Upper lobe of left lung (tissue), 6 donors: ENCODE data around the gene HSD11B2. TPM values are rescaled to one million over a fixed set of nuclear protein-coding genes. Genes with fewer than 3 reads are reported as not detected.

Source experiments
- ATAC-seq, 2 donors: fragments of 200-7000 bp; cut with Tn5 transposase; one replicate each; pipeline ENCODE4 v1.9.1; 2022; ENCODE audit warnings: mild to moderate bottlenecking in 2 of 2, moderate library complexity in 2 of 2; ENCODE audit not compliant: low FRiP score in 2 of 2
- DNase-seq, 2 donors: peaks; one replicate each; pipeline ENCODE4 v3.0.0-alpha.2; 2019 to 2020
- H3K27ac ChIP-seq, 4 donors: fragments of 200-600 bp; sonication (generic); one replicate each; pipeline ENCODE4 v1.5.1; 2016 to 2019
- H3K27me3 ChIP-seq, 4 donors: fragments of 200-600 bp; sonication (generic); one replicate each; pipeline ENCODE4 v1.5.1; 2017 to 2019
- H3K36me3 ChIP-seq, 4 donors: fragments of 200-600 bp; sonication (generic); one replicate each; pipeline ENCODE4 v1.5.1; 2016 to 2019
- H3K4me1 ChIP-seq, 4 donors: fragments of 200-600 bp; sonication (generic); one replicate each; pipeline ENCODE4 v1.5.1; 2018 to 2019
- H3K4me3 ChIP-seq, 4 donors: fragments of 200-600 bp; sonication (generic); one replicate each; pipeline ENCODE4 v1.5.1; 2017 to 2019; ENCODE audit warnings: mild to moderate bottlenecking in 2 of 4, moderate library complexity in 1 of 4
- H3K9me3 ChIP-seq, 4 donors: fragments of 200-600 bp; sonication (generic); one replicate each; pipeline ENCODE4 v1.5.1; 2018 to 2019
- EP300 ChIP-seq, 4 donors: sonication (generic); formaldehyde crosslinking; IDR thresholded peaks; one replicate each; pipeline ENCODE4 v1.5.1; 2017; ENCODE audit warnings: antibody characterized with exemption in 4 of 4, control low read depth in 2 of 4
- POLR2A ChIP-seq, 4 donors: fragments of 450-650 bp; IDR thresholded peaks; one replicate each; pipeline ENCODE4 v1.5.1; 2016 to 2017; ENCODE audit warnings: antibody characterized with exemption in 4 of 4, mild to moderate bottlenecking in 2 of 4
- POLR2AphosphoS5 ChIP-seq, 2 donors: sonication (generic); formaldehyde crosslinking; IDR thresholded peaks; one replicate each; pipeline ENCODE4 v1.5.1; 2017; ENCODE audit warnings: antibody characterized with exemption in 2 of 2
- WGBS, 2 donors: methylation state at CpG; one replicate each; pipeline ENCODE4 v1.1.5; 2017 to 2018; 5-methylcytosine and 5-hydroxymethylcytosine counted together
- total RNA-seq, 6 donors: library from RNA; depleted of rRNA in 4 of 6; stranded (reverse); fragments of >200 nt in 4 of 6; gene quantifications; one replicate each; pipeline versions ENCODE4 v1.1.0 to v1.2.1, GENCODE V29; 2016 to 2021
- TF ChIP-seq, protein P1 (sequence below), 6 experiments: fragments of 450-650 bp in 4 of 6; fragments of 200-600 bp in 2 of 6; sonication (generic) in 2 of 6; IDR thresholded peaks; one replicate each; pipeline ENCODE4 v1.5.1; 2016 to 2019; ENCODE audit warnings: antibody characterized with exemption in 6 of 6
- donor health status: DM: no; HTN: no; CAD: no; lungs with moderate emphysema.
- donor health status: DM: no; HTN: yes; CAD: no; lungs with severe emphysema.

The HSD11B2 gene
- total RNA-seq, 6 donors from 2014 or later = 0.78 to 5.0 (median 1.6) TPM

DNA sequence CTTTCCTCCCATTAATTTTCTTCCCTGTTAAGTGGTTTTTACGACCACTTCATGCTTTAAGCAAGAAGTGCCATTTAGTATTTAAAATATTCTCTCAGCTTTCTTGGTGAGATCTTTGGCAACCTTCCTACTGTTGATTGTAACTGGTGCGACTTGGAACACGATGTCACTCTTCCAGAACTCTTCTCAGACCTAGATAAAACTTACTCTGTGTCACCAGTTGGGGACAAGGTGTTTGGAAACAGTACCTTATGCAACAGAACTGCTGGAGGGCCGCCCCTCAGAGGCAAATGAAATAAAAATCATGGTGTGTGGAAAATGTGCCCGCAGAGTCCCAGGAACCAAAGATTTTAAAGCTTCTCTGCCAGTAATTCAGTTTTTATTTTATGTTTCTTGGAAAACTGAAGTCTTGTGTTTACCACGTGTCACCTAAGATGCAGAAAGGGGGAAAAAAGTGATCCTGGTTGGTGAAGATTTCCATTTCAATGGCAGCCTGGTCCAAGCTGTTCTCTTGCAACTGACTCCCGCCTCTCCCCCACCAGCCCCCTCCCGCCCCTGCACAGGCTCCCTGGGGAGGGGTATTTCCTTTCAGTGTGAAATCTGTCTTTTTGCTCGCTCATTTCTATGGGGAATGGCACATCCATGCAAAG is 7.2 kb upstream of the HSD11B2 start:
- no peaks in the 10 kb centered on the region for H3K9me3 ChIP-seq
- DNase-seq (peak in 1 of 2 donors; percentile 61), ATAC-seq (no peak)
- H3K4me1 ChIP-seq = peaks cover 6 to 18% (median 14%) of the 10 kb centered on the region in 4 donors
- no peak overlapping the region for H3K4me3 ChIP-seq
- H3K27ac ChIP-seq = peak overlapping the region in 3 of 4 donors; percentile 10 to 64 (median 18)
- H3K27me3 ChIP-seq = no peaks in the 10 kb centered on the region
- TF ChIP-seq, protein P1, sequence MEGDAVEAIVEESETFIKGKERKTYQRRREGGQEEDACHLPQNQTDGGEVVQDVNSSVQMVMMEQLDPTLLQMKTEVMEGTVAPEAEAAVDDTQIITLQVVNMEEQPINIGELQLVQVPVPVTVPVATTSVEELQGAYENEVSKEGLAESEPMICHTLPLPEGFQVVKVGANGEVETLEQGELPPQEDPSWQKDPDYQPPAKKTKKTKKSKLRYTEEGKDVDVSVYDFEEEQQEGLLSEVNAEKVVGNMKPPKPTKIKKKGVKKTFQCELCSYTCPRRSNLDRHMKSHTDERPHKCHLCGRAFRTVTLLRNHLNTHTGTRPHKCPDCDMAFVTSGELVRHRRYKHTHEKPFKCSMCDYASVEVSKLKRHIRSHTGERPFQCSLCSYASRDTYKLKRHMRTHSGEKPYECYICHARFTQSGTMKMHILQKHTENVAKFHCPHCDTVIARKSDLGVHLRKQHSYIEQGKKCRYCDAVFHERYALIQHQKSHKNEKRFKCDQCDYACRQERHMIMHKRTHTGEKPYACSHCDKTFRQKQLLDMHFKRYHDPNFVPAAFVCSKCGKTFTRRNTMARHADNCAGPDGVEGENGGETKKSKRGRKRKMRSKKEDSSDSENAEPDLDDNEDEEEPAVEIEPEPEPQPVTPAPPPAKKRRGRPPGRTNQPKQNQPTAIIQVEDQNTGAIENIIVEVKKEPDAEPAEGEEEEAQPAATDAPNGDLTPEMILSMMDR (IDR thresholded peaks at IDR 0.05) = no peak
- TF ChIP-seq EP300 (IDR thresholded peaks at IDR 0.05) = peak in 2 of 4 donors; percentile 12 to 82
- whole genome bisulfite sequencing, 2 donors = 33 to 47% methylated on average over 9 of the region's 9 CpGs
- H3K36me3 ChIP-seq = no peaks in the 10 kb centered on the region

DNA sequence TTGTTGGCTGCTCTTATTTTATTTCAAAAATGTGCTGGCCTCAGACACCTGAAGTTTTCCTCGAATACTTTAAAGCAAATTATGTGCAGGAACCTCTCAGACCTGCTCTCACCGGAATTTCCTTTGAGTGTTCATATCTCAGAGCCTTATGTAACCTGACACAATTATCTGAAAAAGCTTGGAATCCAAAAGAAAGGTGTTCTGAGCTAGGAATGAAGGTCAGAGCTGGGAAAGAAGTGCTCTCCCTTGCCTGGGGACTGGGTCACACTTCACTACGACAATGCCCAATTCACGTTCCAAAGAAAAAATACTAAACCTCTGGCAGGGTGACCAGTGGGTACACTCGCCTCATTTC is 6.7 kb upstream of the HSD11B2 start:
- Histone ChIP-seq H3K4me3 (no peak overlapping the region), H3K27ac (peak overlapping the region in 3 of 4 donors; percentile 10 to 64 (median 18)), H3K36me3 (no peaks in the 10 kb centered on the region), H3K4me1 (peaks cover 6 to 22% (median 14%) of the 10 kb centered on the region in 4 donors), H3K9me3 (no peaks in the 10 kb centered on the region), H3K27me3 (no peaks in the 10 kb centered on the region)
- no peak for DNase-seq
- 45 to 53% methylated on average over 5 of the region's 5 CpGs for WGBS, 2 donors
- no peak for ATAC-seq
- no peak for TF ChIP-seq POLR2A (IDR thresholded peaks at IDR 0.05)
- peak in 1 of 4 donors; percentile 47 for TF ChIP-seq EP300 (IDR thresholded peaks at IDR 0.05)

DNA sequence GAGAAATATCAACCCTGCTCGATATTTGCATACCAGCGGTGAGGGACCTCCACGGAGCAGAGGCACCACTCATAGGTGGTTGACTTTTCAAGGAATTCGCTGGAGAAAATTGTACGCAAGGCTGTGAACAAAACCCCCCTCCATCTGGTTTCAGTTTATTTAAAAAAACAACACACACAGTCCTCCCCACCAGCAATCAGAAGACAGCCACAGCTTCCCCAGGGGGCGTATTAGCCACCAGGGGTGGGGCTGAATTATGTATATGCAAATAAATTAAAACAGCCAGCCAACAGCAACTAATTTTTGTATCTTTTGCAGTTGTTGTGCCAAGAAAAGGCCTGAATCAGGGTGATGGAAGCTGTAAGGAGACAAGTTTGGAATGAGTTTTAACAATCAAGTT is 5.9 kb upstream of the HSD11B2 start:
- peaks cover 7 to 23% (median 17%) of the 10 kb centered on the region in 4 donors for H3K4me1 ChIP-seq
- no peaks in the 10 kb centered on the region for H3K36me3 ChIP-seq
- no peak for ATAC-seq
- no peak overlapping the region for H3K27ac ChIP-seq
- H3K27me3 ChIP-seq = peaks cover 0 to 7% (median 2%) of the 10 kb centered on the region in 4 donors
- WGBS, 2 donors = 49 to 61% methylated on average over 6 of the region's 6 CpGs
- TF ChIP-seq, protein P1 (IDR thresholded peaks at IDR 0.05) = no peak
- no peak for TF ChIP-seq EP300 (IDR thresholded peaks at IDR 0.05)
- TF ChIP-seq POLR2A (IDR thresholded peaks at IDR 0.05) = no peak
- no peak for TF ChIP-seq POLR2AphosphoS5 (IDR thresholded peaks at IDR 0.05)
- no peak overlapping the region for H3K4me3 ChIP-seq
- H3K9me3 ChIP-seq = no peaks in the 10 kb centered on the region
- DNase-seq = no peak

DNA sequence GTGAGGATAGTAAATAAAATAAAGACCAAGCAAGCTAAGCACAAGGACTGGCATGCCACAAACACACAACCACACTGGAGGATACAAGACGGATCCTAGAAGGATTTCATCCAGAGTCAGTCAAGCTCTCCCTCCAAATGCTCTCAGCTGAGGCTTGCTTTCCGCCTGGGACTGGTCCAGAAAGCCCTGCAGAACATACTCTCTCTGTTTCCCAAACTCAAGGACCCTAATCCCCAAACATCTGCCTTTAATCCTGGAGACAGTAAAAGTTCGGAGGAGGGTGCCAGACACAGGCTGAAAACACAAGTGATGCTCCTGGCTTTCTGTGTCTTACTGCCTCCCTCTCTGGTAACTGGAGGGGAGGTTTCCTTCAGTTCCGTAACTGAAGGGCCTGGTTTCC is 5.3 kb upstream of the HSD11B2 start:
- no peaks in the 10 kb centered on the region for H3K36me3 ChIP-seq
- H3K4me3 ChIP-seq = no peak overlapping the region
- no peak for TF ChIP-seq POLR2AphosphoS5 (IDR thresholded peaks at IDR 0.05)
- TF ChIP-seq POLR2A (IDR thresholded peaks at IDR 0.05) = no peak
- TF ChIP-seq EP300 (IDR thresholded peaks at IDR 0.05) = no peak
- TF ChIP-seq, protein P1 (IDR thresholded peaks at IDR 0.05) = no peak
- H3K4me1 ChIP-seq = peaks cover 12 to 29% (median 22%) of the 10 kb centered on the region in 4 donors
- 81 to 85% methylated on average over 4 of the region's 4 CpGs for WGBS, 2 donors
- H3K27me3 ChIP-seq = peaks cover 0 to 12% (median 4%) of the 10 kb centered on the region in 4 donors
- ATAC-seq (no peak), DNase-seq (no peak)
- no peak overlapping the region for H3K27ac ChIP-seq
- no peaks in the 10 kb centered on the region for H3K9me3 ChIP-seq

DNA sequence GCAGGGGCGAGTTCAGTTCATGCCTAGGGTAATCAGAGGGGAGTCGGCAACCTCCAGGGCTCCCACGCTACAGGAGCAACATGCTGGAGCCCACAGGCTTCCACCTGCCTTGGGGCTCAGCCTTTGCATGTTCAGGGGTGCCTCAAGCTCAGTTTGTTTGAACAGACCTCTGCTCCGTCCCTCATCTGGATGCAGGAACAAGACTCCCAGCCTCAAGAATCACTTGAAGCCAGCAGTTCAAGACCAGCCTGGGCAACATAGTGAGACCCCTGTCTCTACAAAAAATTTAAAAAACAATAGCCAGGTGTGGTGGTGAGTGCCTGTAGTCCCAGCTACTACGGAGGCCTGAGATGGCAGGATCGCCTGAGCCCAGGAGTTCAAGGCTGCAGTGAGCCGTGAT is 4.9 kb upstream of the HSD11B2 start:
- Histone ChIP-seq H3K9me3 (no peaks in the 10 kb centered on the region), H3K36me3 (no peaks in the 10 kb centered on the region), H3K4me1 (peaks cover 14 to 33% (median 26%) of the 10 kb centered on the region in 4 donors), H3K27ac (no peak overlapping the region), H3K4me3 (no peak overlapping the region), H3K27me3 (peaks cover 0 to 12% (median 4%) of the 10 kb centered on the region in 4 donors)
- ATAC-seq (no peak), DNase-seq (no peak)
- TF ChIP-seq POLR2AphosphoS5 (IDR thresholded peaks at IDR 0.05) (no peak), EP300 (IDR thresholded peaks at IDR 0.05) (no peak), POLR2A (IDR thresholded peaks at IDR 0.05) (no peak)
- TF ChIP-seq, protein P1 (IDR thresholded peaks at IDR 0.05) = no peak
- 95 to 97% methylated on average over 4 to 7 of the region's 7 CpGs for WGBS, 2 donors
